PC-9 (cell line): ENCODE measurements around the gene GRIP2. TPM values are rescaled to one million over a fixed set of nuclear protein-coding genes. Genes with fewer than 3 reads are reported as not detected.

ENCODE experiments used
- BruUV-seq: library from RNA; stranded (reverse); fragments of 400-500 nt; replicated peaks from 2 replicates; lab custom pipeline; 2021; lab: Mats Ljungman, UMichigan
- CTCF ChIA-PET: fragments of 300-600 bp; sonication (Branson Sonifier 250); formaldehyde crosslinking; loops from one replicate; lab custom pipeline; 2022; ENCODE audit warnings: antibody characterized with exemption; lab: Charles Lee
- POLR2A ChIA-PET: fragments of 300-600 bp; sonication (Branson Sonifier 250); formaldehyde crosslinking; loops from one replicate; lab custom pipeline; 2022; ENCODE audit warnings: antibody characterized with exemption; ENCODE audit not compliant: unreplicated experiment; lab: Charles Lee
- DNase-seq, 2 experiments: peaks; one replicate each; pipeline versions ENCODE4 v3.0.0 to v3.0.0-alpha.2; 2015 to 2022; ENCODE audit warnings: mixed read lengths in 1 of 2
- H2AFZ ChIP-seq: fragments of 200-600 bp; sonication (generic); 2 replicates; pipeline ENCODE4 v1.8.1; 2017; ENCODE audit warnings: antibody characterized with exemption
- H3F3A ChIP-seq: fragments of 200-600 bp; sonication (generic); 2 replicates; pipeline ENCODE4 v1.8.1; 2017; ENCODE audit warnings: antibody characterized with exemption, mild to moderate bottlenecking, low read depth; ENCODE audit not compliant: insufficient read depth
- H3K27ac ChIP-seq: fragments of 200-600 bp; sonication (generic); 2 replicates; pipeline ENCODE4 v1.6.1; 2016; ENCODE audit warnings: mixed run types
- H3K27me3 ChIP-seq: fragments of 200-600 bp; sonication (generic); 2 replicates; pipeline ENCODE4 v1.6.1; 2016; ENCODE audit warnings: low read depth, mixed run types; ENCODE audit not compliant: insufficient read depth
- H3K36me3 ChIP-seq: fragments of 200-600 bp; sonication (generic); 2 replicates; pipeline ENCODE4 v1.6.1; 2016; ENCODE audit warnings: low read depth, mixed run types
- H3K4me1 ChIP-seq: fragments of 200-600 bp; sonication (generic); replicated peaks from 2 replicates; pipeline ENCODE4 v1.6.1; 2016; ENCODE audit warnings: mixed run types; ENCODE audit not compliant: insufficient read depth
- H3K4me2 ChIP-seq: fragments of 200-600 bp; sonication (generic); 2 replicates; pipeline ENCODE4 v1.6.1; 2017; ENCODE audit warnings: mixed run types
- H3K4me3 ChIP-seq: fragments of 200-600 bp; sonication (generic); 2 replicates; pipeline ENCODE4 v1.6.1; 2016; ENCODE audit warnings: mixed run types
- H3K79me2 ChIP-seq: fragments of 200-600 bp; sonication (generic); 2 replicates; pipeline ENCODE4 v1.6.1; 2017; ENCODE audit warnings: low read depth, mixed run types
- H3K9me2 ChIP-seq: fragments of 200-600 bp; sonication (generic); 2 replicates; pipeline ENCODE4 v1.8.1; 2017; ENCODE audit warnings: mild to moderate bottlenecking; ENCODE audit not compliant: insufficient read depth
- H3K9me3 ChIP-seq: fragments of 200-600 bp; sonication (generic); 2 replicates; pipeline ENCODE4 v1.8.1; 2016; ENCODE audit warnings: low read depth; ENCODE audit not compliant: insufficient read depth
- H4K20me1 ChIP-seq: fragments of 200-600 bp; sonication (generic); 2 replicates; pipeline ENCODE4 v1.8.1; 2017; ENCODE audit not compliant: insufficient read depth
- CTCF ChIP-seq: fragments of 200-600 bp; sonication (generic); conservative IDR thresholded peaks from 2 replicates; pipeline ENCODE4 v1.6.1; 2017; ENCODE audit warnings: mixed run types, antibody characterized with exemption, mild to moderate bottlenecking, moderate library complexity
- EZH2 ChIP-seq: fragments of 200-600 bp; sonication (generic); IDR thresholded peaks from 2 replicates; pipeline ENCODE4 v1.8.0; 2017; ENCODE audit warnings: antibody characterized with exemption, low read depth
- intact Hi-C: fragments of 100-400 bp; cut with micrococcal nuclease; formaldehyde crosslinking; loops from one replicate; pipeline ENCODE4 v1.10.0; 2022; ENCODE audit not compliant: unreplicated experiment
- total RNA-seq: library from RNA; stranded (reverse); gene quantifications from 2 replicates; pipeline ENCODE4 v1.2.3, GENCODE V29; 2021

GRIP2 gene
- total RNA-seq, 1 experiment from 2014 or later: not detected

- BruUV-seq: no TSS peak
- peaks cover 92% of the 10 kb centered on the region for H3K27me3 ChIP-seq
- H3K36me3 ChIP-seq: no peaks in the 10 kb centered on the region
- H2AFZ ChIP-seq: no peak overlapping the region
- H4K20me1 ChIP-seq: no peaks in the 10 kb centered on the region
- no peaks in the 10 kb centered on the region for H3K9me2 ChIP-seq
- H3K9me3 ChIP-seq: no peaks in the 10 kb centered on the region
- no peak for DNase-seq
- H3K4me3 ChIP-seq: no peak overlapping the region
- CTCF ChIA-PET: no interaction called here
- H3F3A ChIP-seq: no peaks in the 10 kb centered on the region; the same call in 1 of the 2 replicates
- H3K79me2 ChIP-seq: no peaks in the 10 kb centered on the region
- H3K4me2 ChIP-seq: no peak overlapping the region
- no peak overlapping the region for H3K27ac ChIP-seq
- TF ChIP-seq EZH2 (no peak), CTCF (no peak)
- intact Hi-C loops: no loop called here
- POLR2A ChIA-PET: no interaction called here
- H3K4me1 ChIP-seq: no peaks in the 10 kb centered on the region
Measured at GRCh38 chr3:14574183-14574582, 34.0 kb upstream of the GRIP2 start.

- intact Hi-C loops: no loop called here
- Histone ChIP-seq H3K4me2 (no peak overlapping the region), H3K36me3 (no peaks in the 10 kb centered on the region), H3K27me3 (peaks cover 92% of the 10 kb centered on the region), H3K4me1 (no peaks in the 10 kb centered on the region), H4K20me1 (no peaks in the 10 kb centered on the region), H2AFZ (no peak overlapping the region), H3K79me2 (no peaks in the 10 kb centered on the region), H3K4me3 (no peak overlapping the region), H3K9me3 (no peaks in the 10 kb centered on the region), H3F3A (no peaks in the 10 kb centered on the region; the same call in 1 of the 2 replicates), H3K9me2 (no peaks in the 10 kb centered on the region), H3K27ac (no peak overlapping the region)
- no peak for TF ChIP-seq EZH2
- TF ChIP-seq CTCF: no peak
- ChIA-PET POLR2A (no interaction called here), CTCF (no interaction called here)
- no TSS peak for BruUV-seq
- DNase-seq: no peak
Measured at GRCh38 chr3:14573706-14574105, 33.6 kb upstream of the GRIP2 start.

- Histone ChIP-seq H4K20me1 (no peaks in the 10 kb centered on the region), H3K36me3 (no peaks in the 10 kb centered on the region), H3K4me1 (no peaks in the 10 kb centered on the region), H3K4me2 (no peak overlapping the region), H3K9me3 (no peaks in the 10 kb centered on the region), H3F3A (no peaks in the 10 kb centered on the region), H3K9me2 (no peaks in the 10 kb centered on the region), H3K27ac (no peak overlapping the region), H3K79me2 (no peaks in the 10 kb centered on the region), H3K4me3 (no peak overlapping the region), H2AFZ (no peak overlapping the region), H3K27me3 (peaks cover 75% of the 10 kb centered on the region)
- TF ChIP-seq CTCF (no peak), EZH2 (no peak)
- ChIA-PET POLR2A (interaction anchor here (0.7 kb wide), 1 partner anchor 23 kb away, joined by 3 read pairs; no protein-coding TSS in a partner anchor), CTCF (no interaction called here)
- no peak for DNase-seq
- BruUV-seq: no TSS peak
- intact Hi-C loops: no loop called here
Measured at GRCh38 chr3:14570864-14571263, 30.7 kb upstream of the GRIP2 start.
